GM21423 (cell line): Measurements from ENCODE around the gene ARL6IP5.

ENCODE experiments used
- ATAC-seq: cut with Tn5 transposase; IDR thresholded peaks from one replicate; pipeline ENCODE4 v1.9.1; 2021; ENCODE audit warnings: mild to moderate bottlenecking, moderate library complexity; ENCODE audit not compliant: unreplicated experiment

ARL6IP5 gene

GRCh38 chr3:69116162-69116561 lies 31.4 kb downstream of the ARL6IP5 start:
- no peak for ATAC-seq

GRCh38 chr3:69116897-69117296 lies 32.2 kb downstream of the ARL6IP5 start:
- no peak for ATAC-seq

DNA sequence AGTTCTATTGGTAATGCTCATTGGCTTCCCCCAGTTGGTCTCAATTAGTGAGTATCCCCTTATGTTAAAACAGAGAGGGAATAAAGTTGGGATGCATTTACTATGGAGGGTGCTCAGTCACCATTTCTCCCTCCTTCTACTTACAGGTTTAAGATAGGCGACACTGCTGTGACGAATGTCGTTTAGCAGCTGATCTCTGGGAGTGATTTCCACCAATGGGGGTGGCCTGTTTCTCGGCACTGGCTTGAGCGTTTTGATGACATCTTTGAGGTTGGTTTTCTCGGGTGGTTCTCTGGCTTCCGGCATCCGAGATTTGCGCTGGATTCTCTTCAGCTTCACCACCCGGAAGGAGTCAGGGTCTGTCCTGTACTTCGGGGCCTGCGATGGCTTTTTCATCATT lies 33.8 kb downstream of the ARL6IP5 start:
- ATAC-seq = no peak

- ATAC-seq = no peak
Measured at GRCh38 chr3:69119138-69119537, 34.4 kb downstream of the ARL6IP5 start.

- ATAC-seq = no peak
Measured at GRCh38 chr3:69119681-69120080, 34.9 kb downstream of the ARL6IP5 start.

GRCh38 chr3:69120879-69121464 lies 36.2 kb downstream of the ARL6IP5 start:
- ATAC-seq = peak; percentile 90

DNA sequence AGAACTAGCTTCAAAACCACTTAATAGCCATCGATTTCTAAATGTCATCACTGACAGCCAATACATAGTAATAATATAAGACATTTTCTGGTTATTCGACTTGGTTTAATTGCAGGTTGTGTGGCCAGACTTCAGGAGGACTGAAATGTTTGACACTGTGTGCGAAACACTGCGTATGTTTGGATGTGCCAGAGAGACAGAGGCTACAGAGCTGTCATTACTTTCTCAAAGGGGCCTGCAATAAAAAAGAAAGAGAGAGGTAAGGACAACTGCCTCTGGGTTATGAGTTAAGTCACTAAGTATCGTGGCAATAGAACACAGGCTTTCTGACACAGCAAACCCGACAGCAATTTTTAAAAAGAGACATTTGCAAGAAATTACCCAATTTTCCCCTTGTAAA lies 36.8 kb downstream of the ARL6IP5 start:
- ATAC-seq = no peak

GRCh38 chr3:69121950-69122349 lies 37.2 kb downstream of the ARL6IP5 start:
- ATAC-seq = no peak

- no peak for ATAC-seq
Measured at GRCh38 chr3:69122403-69122802, 37.7 kb downstream of the ARL6IP5 start, which contains the start of gene LMOD3. Gene LMOD3 (minus strand): TSS chr3:69122595. CDS start chr3:69122386, 209 bp downstream.

DNA sequence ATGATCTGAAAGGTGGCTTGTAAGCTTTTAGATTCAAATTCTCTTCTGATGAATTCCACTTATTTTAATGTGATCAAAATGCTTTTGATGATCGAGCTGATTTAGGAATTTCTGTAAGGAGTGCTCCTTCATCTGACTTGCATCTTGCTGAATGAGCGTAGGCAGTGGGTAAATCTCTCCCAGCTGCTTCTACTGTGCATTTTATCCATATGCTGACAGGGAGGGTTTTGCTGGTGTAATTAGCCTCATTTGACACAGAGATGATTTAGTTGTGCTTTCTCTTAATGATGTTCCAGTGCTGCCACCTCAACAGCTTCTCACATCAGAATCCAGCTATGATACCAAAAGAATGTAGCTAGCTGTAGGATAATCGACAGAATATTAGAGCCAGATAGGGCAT lies 41.5 kb downstream of the ARL6IP5 start:
- no peak for ATAC-seq

DNA sequence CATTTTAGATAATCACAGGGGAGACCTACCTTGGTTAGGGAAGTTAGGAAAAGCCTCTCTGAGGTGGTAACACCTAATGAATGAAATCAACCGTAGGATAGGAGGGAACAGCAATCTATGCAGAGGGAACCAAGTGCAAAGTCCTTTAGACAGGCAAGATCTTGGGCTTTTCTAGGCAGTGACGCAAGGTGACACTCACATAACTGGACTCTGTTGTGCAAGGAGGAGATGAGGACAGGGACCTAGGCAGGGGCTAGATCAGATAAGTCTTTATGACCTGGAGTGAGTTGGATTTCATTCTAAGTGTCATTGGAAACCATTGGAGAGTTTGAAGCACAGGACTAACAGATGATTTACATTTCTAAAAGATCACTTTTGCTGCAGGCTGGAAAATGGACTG lies 42.3 kb downstream of the ARL6IP5 start:
- no peak for ATAC-seq

GRCh38 chr3:69128509-69128908 lies 43.8 kb downstream of the ARL6IP5 start:
- no peak for ATAC-seq

GRCh38 chr3:69129531-69129930 lies 44.8 kb downstream of the ARL6IP5 start:
- ATAC-seq = no peak

- ATAC-seq = no peak
Measured at GRCh38 chr3:69130689-69131088, 46.0 kb downstream of the ARL6IP5 start.

DNA sequence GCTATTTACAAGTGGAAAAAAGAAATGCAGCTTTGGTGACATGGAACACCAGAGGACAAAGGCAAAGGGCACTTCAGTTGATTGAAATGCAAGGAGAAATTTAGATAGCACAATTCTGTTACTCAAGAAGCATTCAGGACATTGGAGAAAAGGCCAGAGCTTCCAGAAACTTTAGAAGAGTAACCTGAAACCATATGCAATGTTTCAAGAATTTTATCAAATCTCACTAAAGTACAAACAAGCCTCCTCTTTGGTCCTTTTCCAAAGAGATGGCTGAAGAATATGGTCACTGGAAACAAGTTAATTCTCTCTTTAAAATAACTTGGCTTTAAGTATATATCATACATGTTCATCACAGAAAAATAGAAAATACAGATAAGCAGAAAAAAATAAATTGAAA lies 52.3 kb downstream of the ARL6IP5 start:
- ATAC-seq = no peak

DNA sequence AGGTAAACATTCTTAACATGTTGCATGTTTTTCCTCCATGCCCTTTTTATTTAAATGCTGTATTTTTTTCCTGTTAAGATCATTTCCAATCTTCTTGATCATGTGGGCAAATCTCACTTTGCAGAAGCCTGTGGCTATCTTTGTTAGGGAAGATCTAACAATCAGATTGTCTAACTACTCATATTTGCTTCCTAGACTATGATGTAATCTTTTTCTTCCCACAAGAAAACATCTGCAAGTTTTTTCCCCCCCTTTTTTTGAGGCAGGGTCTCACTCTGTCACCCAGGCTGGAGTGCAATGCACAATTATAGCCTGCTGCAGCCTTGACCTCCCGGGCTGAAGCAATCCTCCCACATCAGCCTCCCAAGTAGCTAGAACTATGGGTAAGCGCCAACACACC lies 52.7 kb downstream of the ARL6IP5 start:
- no peak for ATAC-seq

DNA sequence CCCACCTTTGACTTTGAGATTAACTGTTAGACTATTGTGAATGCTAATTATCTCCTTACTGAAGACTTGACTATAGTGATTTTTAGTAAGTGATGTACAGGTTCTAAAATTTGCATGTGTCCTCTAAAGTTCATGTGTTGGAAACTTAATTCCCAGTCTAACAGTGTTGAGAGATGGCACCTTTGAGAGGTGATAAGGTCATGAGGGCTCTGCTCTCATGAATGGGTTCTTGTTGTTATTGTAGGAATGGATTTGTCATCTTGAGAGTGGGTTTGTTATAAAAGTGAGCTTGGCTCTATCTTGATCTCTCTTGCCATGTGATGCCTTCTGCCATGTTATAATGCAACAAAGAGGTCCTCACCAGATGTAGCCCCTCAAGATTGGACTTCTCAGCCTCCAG lies 56.6 kb downstream of the ARL6IP5 start:
- ATAC-seq = no peak

GRCh38 chr3:69142090-69142489 lies 57.4 kb downstream of the ARL6IP5 start:
- no peak for ATAC-seq

GRCh38 chr3:69142797-69143454 lies 58.2 kb downstream of the ARL6IP5 start:
- no peak for ATAC-seq

- no peak for ATAC-seq
Measured at GRCh38 chr3:69143612-69144011, 58.9 kb downstream of the ARL6IP5 start.

DNA sequence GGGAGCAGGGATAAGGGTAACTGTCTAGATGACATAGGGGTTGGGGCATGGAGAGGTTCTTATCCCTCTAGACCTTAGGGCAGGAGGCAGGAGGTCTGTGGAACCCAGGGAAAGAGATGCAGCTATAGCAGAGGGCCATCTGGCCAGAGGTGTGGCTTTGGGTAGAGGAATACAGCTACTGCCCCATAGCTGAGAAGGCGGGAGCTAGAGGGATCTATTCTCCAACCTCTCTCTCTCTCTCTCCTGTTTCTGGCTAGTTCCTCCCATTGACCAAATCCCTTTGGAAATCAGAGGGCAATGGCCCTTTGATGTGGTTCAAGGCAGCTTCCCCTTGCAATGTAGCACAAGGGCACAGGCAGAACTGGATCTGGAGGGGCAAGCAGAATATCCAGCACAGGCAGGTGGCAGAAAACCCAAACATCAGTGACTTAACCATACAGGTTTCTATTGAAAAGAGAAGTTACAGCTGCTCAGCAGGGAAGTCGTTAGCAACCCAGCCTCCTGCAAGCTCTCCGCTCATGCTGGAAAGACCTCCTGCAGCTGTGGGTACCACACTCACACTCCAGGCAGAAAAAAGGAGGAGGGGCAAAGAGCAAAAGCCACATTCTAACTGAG lies 60.0 kb downstream of the ARL6IP5 start:
- no peak for ATAC-seq

DNA sequence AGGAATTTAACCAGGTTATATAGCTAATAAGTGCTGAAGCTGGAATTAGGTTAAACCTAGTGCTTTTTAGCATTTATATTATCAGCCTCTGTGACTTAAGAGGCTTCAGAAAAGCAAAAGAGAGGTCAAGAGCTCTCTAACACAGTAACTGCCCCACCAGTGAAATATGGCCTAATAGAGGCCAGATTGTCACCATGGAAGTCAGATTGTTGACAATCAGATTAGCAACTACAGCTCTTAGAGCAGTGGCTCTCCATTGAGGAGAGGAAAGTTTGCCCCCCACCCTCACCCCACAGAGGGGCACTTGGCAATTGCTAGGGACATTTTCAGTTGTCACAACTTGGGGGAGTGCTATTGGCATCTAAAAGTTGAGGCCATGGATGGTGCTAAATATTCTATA lies 61.0 kb downstream of the ARL6IP5 start:
- ATAC-seq = no peak
